Spleen (tissue), 7 donors: ENCODE results near the gene PHACTR2.

Experiments used
- CTCF ChIP-seq, 11 experiments: fragments of 200-600 bp in 7 of 11; fragments of 450-650 bp in 4 of 11; sonication (generic) in 4 of 11; IDR thresholded peaks in 8 of 11; conservative IDR thresholded peaks in 3 of 11; 1 replicate in 7 of 11; 2 replicates in 4 of 11; pipeline versions ENCODE4 v1.4.0 to v1.8.0; 2016 to 2021; ENCODE audit warnings: antibody characterized with exemption in 11 of 11, inconsistent platforms in 4 of 11, mild to moderate bottlenecking in 1 of 11
- POLR2A ChIP-seq, 3 donors: fragments of 450-650 bp; IDR thresholded peaks; one replicate each; pipeline ENCODE4 v1.5.1; 2017; ENCODE audit warnings: antibody characterized with exemption in 3 of 3, mild to moderate bottlenecking in 1 of 3
- POLR2AphosphoS5 ChIP-seq, 3 donors: sonication (generic); formaldehyde crosslinking; IDR thresholded peaks; one replicate each; pipeline ENCODE4 v1.5.1; 2017; ENCODE audit warnings: antibody characterized with exemption in 3 of 3
- donor health status: DM: no; HTN: no; CAD: no; lungs with moderate emphysema.
- donor health status: DM: no; HTN: no; CAD: no.
- donor health status: DM: no; HTN: no; CAD: no.

GRCh38 chr6:143739341-143739851 is 61.6 kb downstream of the PHACTR2 start:
- no peak for TF ChIP-seq POLR2AphosphoS5 (IDR thresholded peaks at IDR 0.05)
- no peak for TF ChIP-seq POLR2A (IDR thresholded peaks at IDR 0.05)
- no peak for TF ChIP-seq CTCF (IDR thresholded peaks at IDR 0.05 in 8 of 11, conservative IDR thresholded peaks at IDR 0.05 in 3 of 11)
